HG03354 (cell line): ENCODE data around the gene DGKZ.
A peak's percentile ranks its signal among the peaks of the same experiment; 100 is the strongest.
"Not testable (repeated sequence)": the region's sequence is repeated elsewhere in the genome, so short reads cannot be mapped to it uniquely, and the experiment has no call there.

ENCODE experiments used
- ATAC-seq: cut with Tn5 transposase; IDR thresholded peaks from one replicate; pipeline ENCODE4 v1.9.1; 2021; ENCODE audit warnings: mild to moderate bottlenecking; ENCODE audit not compliant: unreplicated experiment, poor library complexity, severe bottlenecking

Gene DGKZ

GRCh38 chr11:46346886-46347636 is at the start of gene DGKZ:
DGKZ (plus strand) TSS chr11:46347463; CDS start chr11:46347660, 197 bp downstream.
- ATAC-seq, result peak; percentile 68

- no peak for ATAC-seq
These were observed 48.4 kb upstream of the DGKZ start for GRCh38 chr11:46298699-46299433.

DNA sequence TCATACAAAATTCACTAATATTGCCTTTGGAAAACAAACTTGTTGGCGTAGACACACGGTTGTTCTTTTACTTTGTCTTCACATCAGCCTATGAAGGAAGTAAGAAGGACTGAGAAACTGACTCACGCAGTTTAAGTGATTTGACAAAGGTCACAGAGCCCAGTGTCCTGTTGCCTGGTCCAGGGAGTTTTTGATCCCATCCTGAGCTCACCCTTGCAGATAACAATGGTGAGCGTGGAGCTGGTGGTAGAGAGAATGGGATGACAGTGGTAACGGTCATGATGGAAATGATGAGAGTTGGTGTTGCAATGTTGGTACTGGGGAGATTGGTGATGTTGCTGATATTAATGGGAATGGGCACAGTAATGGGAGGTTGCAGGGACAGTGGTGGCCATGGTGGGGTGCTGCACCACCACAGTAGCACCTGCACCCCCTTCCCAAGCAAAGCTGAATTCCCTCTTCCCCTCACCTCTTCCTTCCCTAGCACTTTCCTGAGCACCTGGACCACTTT is 47.8 kb upstream of the DGKZ start:
- ATAC-seq, result no peak

GRCh38 chr11:46300270-46300669 is 47.0 kb upstream of the DGKZ start:
- ATAC-seq, result no peak

GRCh38 chr11:46302866-46303265 is 44.4 kb upstream of the DGKZ start:
- ATAC-seq, result peak; percentile 47

GRCh38 chr11:46304036-46304435 is 43.2 kb upstream of the DGKZ start:
- not testable (repeated sequence) for ATAC-seq

DNA sequence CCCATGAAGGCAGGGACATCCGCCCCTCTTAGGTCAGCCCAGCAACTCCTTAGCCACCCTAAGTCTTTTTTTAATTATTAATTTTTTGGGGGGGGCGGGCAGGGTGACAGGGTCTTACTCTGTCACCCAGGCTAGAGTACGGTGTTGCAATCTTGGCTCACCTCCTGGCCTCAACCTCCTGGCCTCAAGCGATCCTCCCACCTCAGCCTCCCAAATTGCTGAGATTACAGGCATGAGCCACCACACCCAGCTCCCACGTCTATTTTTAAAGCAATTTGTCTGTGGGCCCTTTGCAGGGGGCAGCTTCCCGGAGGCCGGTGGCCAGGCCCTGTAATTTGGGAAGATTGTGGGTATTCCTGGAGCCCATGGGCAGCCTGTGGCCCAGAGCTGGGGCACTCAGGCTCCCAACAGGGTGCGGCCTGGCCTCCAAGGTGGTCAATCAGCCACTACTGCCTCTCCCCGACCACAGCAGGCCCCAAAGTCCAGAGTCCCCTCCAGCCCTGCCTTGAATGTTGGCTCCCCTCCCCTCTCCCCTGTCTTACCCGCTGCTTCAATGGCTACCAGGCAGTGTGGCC is 42.6 kb upstream of the DGKZ start:
- no peak for ATAC-seq

- ATAC-seq, result no peak
These were observed 42.0 kb upstream of the DGKZ start for GRCh38 chr11:46305295-46305694.

DNA sequence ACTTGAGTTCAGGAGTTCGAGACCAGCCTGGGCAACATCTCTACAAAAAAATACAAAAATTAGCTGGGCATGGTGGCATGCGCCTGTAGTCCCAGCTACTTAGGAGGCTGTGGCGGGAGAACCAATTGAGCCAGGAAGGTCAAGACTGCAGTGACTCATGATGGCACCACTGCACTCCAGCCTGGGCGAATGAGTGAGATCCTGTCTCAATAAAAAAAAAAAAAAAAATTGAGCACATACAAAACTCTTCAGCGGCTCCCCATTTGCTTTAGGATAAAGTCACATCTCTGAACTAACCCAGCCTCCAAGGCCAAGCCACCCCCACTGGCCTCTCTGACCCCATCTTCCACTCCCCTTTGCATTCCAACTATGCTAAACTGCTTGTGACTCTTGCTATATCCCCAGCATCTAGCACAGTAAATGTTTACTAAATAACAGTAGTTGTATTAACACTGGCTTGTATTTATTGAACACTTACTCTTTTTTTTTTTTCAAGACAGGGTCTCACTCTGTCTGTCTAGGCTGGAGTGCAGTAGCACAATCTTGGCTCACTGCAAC is 40.9 kb upstream of the DGKZ start:
- ATAC-seq, result no peak

DNA sequence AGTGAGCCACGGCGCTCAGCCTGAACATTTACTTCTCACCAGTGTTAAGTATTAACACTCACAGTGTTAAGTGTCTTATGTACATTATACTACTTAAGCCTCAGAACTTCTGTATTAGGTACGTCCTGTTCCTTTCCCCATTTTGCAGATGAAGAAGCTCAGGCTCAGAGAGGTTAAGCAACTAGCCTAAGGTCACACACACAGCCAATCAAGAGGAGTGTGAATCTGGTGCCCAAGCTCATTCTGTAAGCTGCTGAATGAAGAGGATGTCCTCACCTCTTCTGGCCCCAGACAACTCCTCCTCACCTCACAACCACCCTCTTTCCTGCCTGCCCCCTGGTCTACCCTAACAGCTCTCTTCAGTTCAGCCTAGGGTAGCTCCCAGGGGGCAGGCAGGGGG is 39.9 kb upstream of the DGKZ start:
- no peak for ATAC-seq

DNA sequence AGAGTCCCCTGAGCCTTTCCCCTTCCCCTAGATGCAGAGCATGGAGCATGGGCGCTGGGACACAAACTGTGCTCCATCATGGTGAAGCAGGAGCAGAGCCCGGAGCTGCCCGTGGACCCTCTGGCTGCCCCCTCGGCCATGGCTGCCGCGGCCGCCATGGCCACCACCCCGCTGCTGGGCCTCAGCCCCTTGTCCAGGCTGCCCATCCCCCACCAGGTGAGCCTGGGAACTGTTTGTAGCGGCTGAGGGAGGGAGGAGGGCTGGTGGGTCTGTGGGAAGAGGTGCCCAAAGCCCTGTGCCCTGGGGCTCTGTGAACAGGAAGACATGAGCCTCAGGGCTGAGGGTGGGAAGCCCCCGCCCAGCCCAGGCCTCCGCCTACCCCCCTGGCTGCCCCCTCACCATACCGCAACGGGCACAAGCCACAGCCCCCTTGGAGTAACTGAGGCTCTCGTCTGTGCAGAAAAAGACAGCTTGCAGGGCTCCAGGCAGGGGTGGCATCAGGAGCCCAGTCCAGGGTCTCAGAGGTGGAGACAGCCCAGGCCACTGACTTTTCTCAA is 39.4 kb upstream of the DGKZ start:
- no peak for ATAC-seq

GRCh38 chr11:46308631-46309419 is 38.4 kb upstream of the DGKZ start:
- peak; percentile 60 for ATAC-seq

DNA sequence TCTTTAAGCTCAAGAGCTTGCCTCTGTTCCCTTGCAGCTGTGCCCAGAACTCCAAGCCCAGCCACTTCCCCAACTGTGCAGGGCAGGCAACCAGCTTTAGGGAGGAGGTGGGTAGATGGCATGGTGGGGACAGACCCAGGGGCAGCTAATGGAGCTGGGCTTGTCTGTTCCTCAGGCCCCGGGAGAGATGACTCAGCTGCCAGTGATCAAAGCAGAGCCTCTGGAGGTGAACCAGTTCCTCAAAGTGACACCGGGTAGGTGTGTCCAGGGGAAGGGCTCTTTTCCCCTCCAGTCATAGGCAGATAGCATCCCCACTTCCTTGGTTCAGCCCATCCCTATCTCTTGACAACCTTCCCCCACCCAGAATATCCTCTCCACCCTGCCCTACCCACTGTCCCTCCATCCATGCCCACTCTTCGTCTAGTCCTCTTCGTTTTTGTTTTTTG is 37.4 kb upstream of the DGKZ start:
- peak; percentile 48 for ATAC-seq

GRCh38 chr11:46315033-46315738 is 32.1 kb upstream of the DGKZ start:
- ATAC-seq, result no peak

- no peak for ATAC-seq
These were observed 31.3 kb upstream of the DGKZ start for GRCh38 chr11:46315783-46316563.

GRCh38 chr11:46319074-46319453 is 28.2 kb upstream of the DGKZ start:
- no peak for ATAC-seq

- no peak for ATAC-seq
These were observed 25.5 kb upstream of the DGKZ start for GRCh38 chr11:46321757-46322156.

GRCh38 chr11:46322759-46323158 is 24.5 kb upstream of the DGKZ start:
- no peak for ATAC-seq
